K562 (cell line): ENCODE data around the gene DLGAP1. TPM values are rescaled to one million over a fixed set of nuclear protein-coding genes. Genes with fewer than 3 reads are reported as not detected.

Source experiments
- DPF2 ChIP-seq: fragments of 450-650 bp; IDR thresholded peaks from 2 replicates; pipeline ENCODE4 v1.6.1; 2016
- JUND ChIP-seq, 2 experiments: IDR thresholded peaks; 2 replicates in 1 of 2; 3 replicates in 1 of 2; pipeline ENCODE4 v1.6.1; 2011; ENCODE audit warnings: borderline replicate concordance in 2 of 2, low read depth in 2 of 2, low read length in 2 of 2, improper control_type of control experiment in 1 of 2, missing biosample characterization in 1 of 2, missing genetic modification characterization in 1 of 2, missing genetic modification reagents in 1 of 2
- SAFB2 ChIP-seq: fragments of 200-400 bp; formaldehyde crosslinking; IDR thresholded peaks from 2 replicates; pipeline ENCODE4 v1.6.1; 2018; ENCODE audit warnings: borderline replicate concordance, low read length, low read depth, moderate library complexity; ENCODE audit not compliant: severe bottlenecking
- ZFPM2 ChIP-seq: fragments of 250-450 bp; sonication (Bioruptor Pico); IDR thresholded peaks from 2 replicates; pipeline ENCODE4 v1.5.1; 2022; ENCODE audit warnings: mild to moderate bottlenecking
- ZNF561 ChIP-seq: fragments of 450-650 bp; formaldehyde crosslinking; conservative IDR thresholded peaks from 2 replicates; pipeline ENCODE4 v1.4.0; 2020; ENCODE audit warnings: mild to moderate bottlenecking, moderate library complexity
- ZNF57 ChIP-seq: fragments of 450-650 bp; formaldehyde crosslinking; IDR thresholded peaks from 2 replicates; pipeline ENCODE4 v1.4.0; 2020; ENCODE audit warnings: mild to moderate bottlenecking, moderate library complexity
- ZNF586 ChIP-seq: fragments of 450-650 bp; formaldehyde crosslinking; conservative IDR thresholded peaks from 2 replicates; pipeline ENCODE4 v1.4.0; 2020; ENCODE audit warnings: mild to moderate bottlenecking, moderate library complexity
- polyA plus RNA-seq, 8 experiments: library from polyadenylated mRNA; depleted of rRNA in 4 of 8; stranded (reverse) in 5 of 8; unstranded in 3 of 8; fragments of >200 nt; fragmentation: Nextera tagmentation in 2 of 8; fragmentation: Illumina TruSeq in 1 of 8; extraction: Ambion mirVana in 2 of 8; extraction: Trizol in 1 of 8; gene quantifications; 2 replicates each; pipeline versions ENCODE4 v1.2.1 to v1.2.3, GENCODE V29; 2011 to 2014; ENCODE audit warnings: inconsistent platforms in 1 of 8, missing spikeins in 1 of 8
- total RNA-seq, 7 experiments: library from RNA; depleted of rRNA in 6 of 7; stranded (reverse); fragments of >200 nt in 6 of 7; fragmentation: Illumina TruSeq in 2 of 7; extraction: Trizol in 2 of 7; gene quantifications; 2 replicates each; pipeline versions ENCODE4 v1.2.1 to v1.2.3, GENCODE V29; 2011 to 2021; ENCODE audit warnings: low replicate concordance in 1 of 7
- TF ChIP-seq, protein P1 (sequence below): fragments of 450-650 bp; IDR thresholded peaks from 2 replicates; pipeline ENCODE4 v1.6.1; 2017; ENCODE audit warnings: antibody characterized with exemption, mild to moderate bottlenecking
- TF ChIP-seq, protein P2 (sequence below): fragments of 250-450 bp; sonication (Bioruptor Pico); IDR thresholded peaks from 2 replicates; pipeline ENCODE4 v1.5.0; 2021
- TF ChIP-seq, protein P3 (sequence below): fragments of 250-450 bp; sonication (Bioruptor Pico); IDR thresholded peaks from 2 replicates; pipeline ENCODE4 v1.4.0; 2020; ENCODE audit warnings: mild to moderate bottlenecking, moderate library complexity
- TF ChIP-seq, protein P4 (sequence below): fragments of 450-650 bp; formaldehyde crosslinking; IDR thresholded peaks from 2 replicates; pipeline ENCODE4 v1.4.0; 2020; ENCODE audit warnings: mild to moderate bottlenecking, moderate library complexity
- TF ChIP-seq, protein P5 (sequence below): sonication (generic); formaldehyde crosslinking; IDR thresholded peaks from 2 replicates; pipeline ENCODE4 v1.8.0; 2022; ENCODE audit warnings: mild to moderate bottlenecking, missing genetic modification reagents

DLGAP1 gene
- total and polyA plus RNA-seq, 9 of the 15 experiments (the other 6 are each of a cell fraction or from before 2014, with no cell fraction given), result 0.04 to 0.22 (median 0.08) TPM

DNA sequence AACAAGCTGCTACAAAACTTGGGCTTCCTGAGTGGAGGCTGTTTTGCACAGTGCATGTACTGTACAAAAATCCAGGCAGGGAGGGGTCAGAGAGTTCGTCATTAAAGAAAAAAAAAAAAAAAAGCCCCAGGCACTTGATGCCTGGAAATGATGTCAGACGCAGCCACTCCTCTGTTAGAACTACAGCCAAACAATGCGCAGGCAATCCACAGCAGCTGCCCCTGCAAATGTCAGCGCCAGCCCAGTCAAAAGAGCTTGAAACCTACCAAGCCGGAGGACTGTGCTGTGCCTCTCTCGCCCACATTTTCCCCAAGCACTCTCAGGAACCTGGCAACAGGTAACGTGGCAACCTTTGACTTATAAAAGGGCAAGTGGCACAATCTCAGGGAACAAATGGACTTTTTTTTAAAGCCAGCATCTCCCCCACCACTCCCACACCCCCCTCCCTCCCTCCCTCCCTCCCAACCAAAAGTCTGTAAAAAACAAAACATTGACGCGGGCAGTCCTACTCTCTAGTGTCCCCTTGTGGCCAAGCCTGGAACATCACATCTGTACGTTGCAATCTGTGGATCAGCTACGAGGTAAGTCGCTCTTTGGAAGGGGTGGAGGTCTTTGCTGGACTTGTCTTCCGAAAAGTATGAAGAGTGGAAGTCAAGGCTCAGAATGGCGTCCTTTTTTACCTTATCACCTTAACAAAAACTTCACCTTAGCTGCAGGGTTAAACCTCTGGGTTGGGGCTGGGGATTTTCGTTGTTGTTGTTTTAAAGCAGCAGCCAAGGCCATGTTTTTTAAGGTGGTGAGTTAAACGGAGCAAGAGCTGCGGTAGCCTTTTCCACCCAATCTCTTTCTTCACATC is 861.0 kb downstream of the DLGAP1 start (continued):
- TF ChIP-seq, protein P1, sequence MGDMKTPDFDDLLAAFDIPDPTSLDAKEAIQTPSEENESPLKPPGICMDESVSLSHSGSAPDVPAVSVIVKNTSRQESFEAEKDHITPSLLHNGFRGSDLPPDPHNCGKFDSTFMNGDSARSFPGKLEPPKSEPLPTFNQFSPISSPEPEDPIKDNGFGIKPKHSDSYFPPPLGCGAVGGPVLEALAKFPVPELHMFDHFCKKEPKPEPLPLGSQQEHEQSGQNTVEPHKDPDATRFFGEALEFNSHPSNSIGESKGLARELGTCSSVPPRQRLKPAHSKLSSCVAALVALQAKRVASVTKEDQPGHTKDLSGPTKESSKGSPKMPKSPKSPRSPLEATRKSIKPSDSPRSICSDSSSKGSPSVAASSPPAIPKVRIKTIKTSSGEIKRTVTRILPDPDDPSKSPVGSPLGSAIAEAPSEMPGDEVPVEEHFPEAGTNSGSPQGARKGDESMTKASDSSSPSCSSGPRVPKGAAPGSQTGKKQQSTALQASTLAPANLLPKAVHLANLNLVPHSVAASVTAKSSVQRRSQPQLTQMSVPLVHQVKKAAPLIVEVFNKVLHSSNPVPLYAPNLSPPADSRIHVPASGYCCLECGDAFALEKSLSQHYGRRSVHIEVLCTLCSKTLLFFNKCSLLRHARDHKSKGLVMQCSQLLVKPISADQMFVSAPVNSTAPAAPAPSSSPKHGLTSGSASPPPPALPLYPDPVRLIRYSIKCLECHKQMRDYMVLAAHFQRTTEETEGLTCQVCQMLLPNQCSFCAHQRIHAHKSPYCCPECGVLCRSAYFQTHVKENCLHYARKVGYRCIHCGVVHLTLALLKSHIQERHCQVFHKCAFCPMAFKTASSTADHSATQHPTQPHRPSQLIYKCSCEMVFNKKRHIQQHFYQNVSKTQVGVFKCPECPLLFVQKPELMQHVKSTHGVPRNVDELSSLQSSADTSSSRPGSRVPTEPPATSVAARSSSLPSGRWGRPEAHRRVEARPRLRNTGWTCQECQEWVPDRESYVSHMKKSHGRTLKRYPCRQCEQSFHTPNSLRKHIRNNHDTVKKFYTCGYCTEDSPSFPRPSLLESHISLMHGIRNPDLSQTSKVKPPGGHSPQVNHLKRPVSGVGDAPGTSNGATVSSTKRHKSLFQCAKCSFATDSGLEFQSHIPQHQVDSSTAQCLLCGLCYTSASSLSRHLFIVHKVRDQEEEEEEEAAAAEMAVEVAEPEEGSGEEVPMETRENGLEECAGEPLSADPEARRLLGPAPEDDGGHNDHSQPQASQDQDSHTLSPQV, result no peak
- TF ChIP-seq, protein P2, sequence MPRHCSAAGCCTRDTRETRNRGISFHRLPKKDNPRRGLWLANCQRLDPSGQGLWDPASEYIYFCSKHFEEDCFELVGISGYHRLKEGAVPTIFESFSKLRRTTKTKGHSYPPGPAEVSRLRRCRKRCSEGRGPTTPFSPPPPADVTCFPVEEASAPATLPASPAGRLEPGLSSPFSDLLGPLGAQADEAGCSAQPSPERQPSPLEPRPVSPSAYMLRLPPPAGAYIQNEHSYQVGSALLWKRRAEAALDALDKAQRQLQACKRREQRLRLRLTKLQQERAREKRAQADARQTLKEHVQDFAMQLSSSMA (CRISPR knock-in tag), result no peak
- TF ChIP-seq, protein P3, sequence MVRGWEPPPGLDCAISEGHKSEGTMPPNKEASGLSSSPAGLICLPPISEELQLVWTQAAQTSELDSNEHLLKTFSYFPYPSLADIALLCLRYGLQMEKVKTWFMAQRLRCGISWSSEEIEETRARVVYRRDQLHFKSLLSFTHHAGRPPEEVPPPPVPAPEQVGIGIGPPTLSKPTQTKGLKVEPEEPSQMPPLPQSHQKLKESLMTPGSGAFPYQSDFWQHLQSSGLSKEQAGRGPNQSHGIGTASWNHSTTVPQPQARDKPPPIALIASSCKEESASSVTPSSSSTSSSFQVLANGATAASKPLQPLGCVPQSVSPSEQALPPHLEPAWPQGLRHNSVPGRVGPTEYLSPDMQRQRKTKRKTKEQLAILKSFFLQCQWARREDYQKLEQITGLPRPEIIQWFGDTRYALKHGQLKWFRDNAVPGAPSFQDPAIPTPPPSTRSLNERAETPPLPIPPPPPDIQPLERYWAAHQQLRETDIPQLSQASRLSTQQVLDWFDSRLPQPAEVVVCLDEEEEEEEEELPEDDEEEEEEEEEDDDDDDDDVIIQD (CRISPR knock-in tag), result no peak
- TF ChIP-seq JUND (IDR thresholded peaks at IDR 0.05; ENCODE audit: borderline replicate concordance, low read depth, low read length) (peak; percentile 82), JUND (tag; IDR thresholded peaks at IDR 0.05; ENCODE audit: borderline replicate concordance, low read depth, low read length) (peak; percentile 83; the same call in 2 of the 3 replicates), ZNF561 (CRISPR knock-in tag) (no peak), ZNF57 (CRISPR knock-in tag) (no peak), SAFB2 (no peak), ZNF586 (CRISPR knock-in tag) (no peak), ZFPM2 (CRISPR knock-in tag) (no peak), DPF2 (no peak)
- TF ChIP-seq, protein P4, sequence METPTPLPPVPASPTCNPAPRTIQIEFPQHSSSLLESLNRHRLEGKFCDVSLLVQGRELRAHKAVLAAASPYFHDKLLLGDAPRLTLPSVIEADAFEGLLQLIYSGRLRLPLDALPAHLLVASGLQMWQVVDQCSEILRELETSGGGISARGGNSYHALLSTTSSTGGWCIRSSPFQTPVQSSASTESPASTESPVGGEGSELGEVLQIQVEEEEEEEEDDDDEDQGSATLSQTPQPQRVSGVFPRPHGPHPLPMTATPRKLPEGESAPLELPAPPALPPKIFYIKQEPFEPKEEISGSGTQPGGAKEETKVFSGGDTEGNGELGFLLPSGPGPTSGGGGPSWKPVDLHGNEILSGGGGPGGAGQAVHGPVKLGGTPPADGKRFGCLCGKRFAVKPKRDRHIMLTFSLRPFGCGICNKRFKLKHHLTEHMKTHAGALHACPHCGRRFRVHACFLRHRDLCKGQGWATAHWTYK (CRISPR knock-in tag), result no peak
- TF ChIP-seq, protein P5, sequence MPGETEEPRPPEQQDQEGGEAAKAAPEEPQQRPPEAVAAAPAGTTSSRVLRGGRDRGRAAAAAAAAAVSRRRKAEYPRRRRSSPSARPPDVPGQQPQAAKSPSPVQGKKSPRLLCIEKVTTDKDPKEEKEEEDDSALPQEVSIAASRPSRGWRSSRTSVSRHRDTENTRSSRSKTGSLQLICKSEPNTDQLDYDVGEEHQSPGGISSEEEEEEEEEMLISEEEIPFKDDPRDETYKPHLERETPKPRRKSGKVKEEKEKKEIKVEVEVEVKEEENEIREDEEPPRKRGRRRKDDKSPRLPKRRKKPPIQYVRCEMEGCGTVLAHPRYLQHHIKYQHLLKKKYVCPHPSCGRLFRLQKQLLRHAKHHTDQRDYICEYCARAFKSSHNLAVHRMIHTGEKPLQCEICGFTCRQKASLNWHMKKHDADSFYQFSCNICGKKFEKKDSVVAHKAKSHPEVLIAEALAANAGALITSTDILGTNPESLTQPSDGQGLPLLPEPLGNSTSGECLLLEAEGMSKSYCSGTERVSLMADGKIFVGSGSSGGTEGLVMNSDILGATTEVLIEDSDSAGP (CRISPR knock-in tag), result no peak
